Endothelial cell of umbilical vein (primary cell): ENCODE data around the gene ULBP2. TPM values are rescaled to one million over a fixed set of nuclear protein-coding genes. Genes with fewer than 3 reads are reported as not detected.
A peak's percentile ranks its signal among the peaks of the same experiment; 100 is the strongest.

ENCODE experiments used
- BruUV-seq: library from RNA; stranded (reverse); fragments of 400-500 nt; replicated peaks from 2 replicates; lab custom pipeline; 2021; lab: Mats Ljungman, UMichigan
- CTCF ChIA-PET: fragments of 300-600, 350-600 bp; sonication (Branson Sonifier 250); formaldehyde crosslinking; loops from one replicate; lab custom pipeline; 2021; ENCODE audit warnings: antibody characterized with exemption, inconsistent platforms; lab: Charles Lee
- POLR2A ChIA-PET: fragments of 300-600, 350-600 bp; sonication (Branson Sonifier 250); formaldehyde crosslinking; loops from one replicate; lab custom pipeline; 2021; ENCODE audit warnings: antibody characterized with exemption, inconsistent platforms; lab: Charles Lee
- DNase-seq: peaks from one replicate; pipeline ENCODE4 v3.0.0-alpha.2; 2011; ENCODE audit warnings: low read depth, low spot score
- FAIRE-seq: peaks from 2 replicates; lab custom pipeline; 2011; peaks lifted over from hg19 to GRCh38; lab: Jason Lieb, UNC
- H2AFZ ChIP-seq: 2 replicates; pipeline ENCODE4 v1.6.0; 2012; ENCODE audit warnings: low read depth, low read length, control low read depth, inconsistent platforms
- H3K27ac ChIP-seq: 2 replicates; pipeline ENCODE4 v1.5.1; 2011; ENCODE audit warnings: low read depth, mild to moderate bottlenecking, control low read depth, low read length, moderate library complexity; ENCODE audit not compliant: insufficient read depth
- H3K27me3 ChIP-seq, 2 experiments: 2 replicates each; pipeline versions ENCODE4 v1.6.0 to v1.6.1; 2011; ENCODE audit warnings: low read length in 2 of 2, mixed read lengths in 1 of 2; ENCODE audit not compliant: control insufficient read depth in 2 of 2, insufficient read depth in 2 of 2
- H3K36me3 ChIP-seq, 2 experiments: 2 replicates in 1 of 2; 3 replicates in 1 of 2; pipeline ENCODE4 v1.5.1; 2011; ENCODE audit warnings: low read length in 2 of 2, mild to moderate bottlenecking in 1 of 2, moderate library complexity in 1 of 2; ENCODE audit not compliant: control insufficient read depth in 2 of 2, insufficient read depth in 2 of 2; ENCODE audit errors: extremely low read depth in 1 of 2
- H3K4me1 ChIP-seq: 3 replicates; pipeline ENCODE4 v1.5.1; 2011; ENCODE audit warnings: mild to moderate bottlenecking, low read length; ENCODE audit not compliant: control insufficient read depth, insufficient read depth; ENCODE audit errors: extremely low read depth
- H3K4me2 ChIP-seq: 2 replicates; pipeline ENCODE4 v1.6.1; 2011; ENCODE audit warnings: low read length, control low read depth, mixed read lengths; ENCODE audit not compliant: insufficient read depth
- H3K4me3 ChIP-seq, 3 experiments: fragments of 200-600 bp in 1 of 3; sonication (generic), shearing (Covaris generic) in 1 of 3; replicated peaks in 1 of 3; 2 replicates each; pipeline ENCODE4 v1.5.1; 2011 to 2016; ENCODE audit warnings: control low read depth in 3 of 3, low read length in 3 of 3, mild to moderate bottlenecking in 2 of 3, inconsistent platforms in 1 of 3, low read depth in 1 of 3, moderate library complexity in 1 of 3; ENCODE audit not compliant: insufficient read depth in 1 of 3
- H3K79me2 ChIP-seq: 2 replicates; pipeline ENCODE4 v1.6.0; 2012; ENCODE audit warnings: low read length, inconsistent platforms; ENCODE audit not compliant: control insufficient read depth, insufficient read depth
- H3K9ac ChIP-seq: replicated peaks from 2 replicates; pipeline ENCODE3; 2011; ENCODE audit warnings: low read length, control low read depth; ENCODE audit not compliant: insufficient read depth; ENCODE audit errors: extremely low read depth
- H3K9me1 ChIP-seq: replicated peaks from 3 replicates; pipeline ENCODE4 v1.6.0; 2011; ENCODE audit warnings: mild to moderate bottlenecking, low read length; ENCODE audit not compliant: control insufficient read depth, insufficient read depth; ENCODE audit errors: extremely low read depth
- H3K9me3 ChIP-seq: replicated peaks from 2 replicates; pipeline ENCODE4 v1.5.1; 2012; ENCODE audit warnings: low read length, inconsistent platforms; ENCODE audit not compliant: control insufficient read depth, insufficient read depth
- H4K20me1 ChIP-seq: replicated peaks from 2 replicates; pipeline ENCODE3; 2011; ENCODE audit warnings: mild to moderate bottlenecking, low read length; ENCODE audit not compliant: control insufficient read depth, insufficient read depth; ENCODE audit errors: extremely low read depth
- CTCF ChIP-seq, 2 donors: IDR thresholded peaks; 1 replicate in 1 of 2; 2 replicates in 1 of 2; pipeline ENCODE4 v1.5.1; 2011; ENCODE audit warnings: low read length in 2 of 2, mild to moderate bottlenecking in 2 of 2, moderate library complexity in 2 of 2, control low read depth in 1 of 2, inconsistent platforms in 1 of 2, low read depth in 1 of 2; ENCODE audit not compliant: insufficient read depth in 1 of 2; ENCODE audit errors: extremely low read depth in 1 of 2
- FOS ChIP-seq: IDR thresholded peaks from 2 replicates; pipeline ENCODE4 v1.6.1; 2011; ENCODE audit warnings: mild to moderate bottlenecking, low read length, moderate library complexity, borderline replicate concordance; ENCODE audit not compliant: insufficient read depth
- JUN ChIP-seq: IDR thresholded peaks from 2 replicates; pipeline ENCODE4 v1.6.1; 2011; ENCODE audit warnings: borderline replicate concordance, low read depth; ENCODE audit not compliant: insufficient read length, insufficient read depth
- MAX ChIP-seq: IDR thresholded peaks from 2 replicates; pipeline ENCODE4 v1.6.1; 2011; ENCODE audit not compliant: insufficient read depth, insufficient read length
- POLR2A ChIP-seq: IDR thresholded peaks from 2 replicates; pipeline ENCODE4 v1.6.1; 2012; ENCODE audit warnings: low read depth, mild to moderate bottlenecking, control low read depth, low read length
- POLR2AphosphoS5 ChIP-seq: IDR thresholded peaks from 2 replicates; pipeline ENCODE4 v1.6.1; 2012; ENCODE audit warnings: low read depth, mild to moderate bottlenecking, control low read depth, low read length, moderate library complexity; ENCODE audit not compliant: insufficient read depth
- dilution Hi-C: fragments of 300-500 bp; cut with MboI; formaldehyde crosslinking; loops from one replicate; pipeline ENCODE4 v1.15.0; 2019; ENCODE audit warnings: low sequenced_read_pairs; ENCODE audit not compliant: extremely low pct_ligation_motif_present
- intact Hi-C: fragments of 100-400 bp; cut with micrococcal nuclease; formaldehyde crosslinking; loops from one replicate; pipeline ENCODE4 v1.10.0; 2022
- polyA plus RNA-seq, 4 experiments: library from polyadenylated mRNA; depleted of rRNA in 3 of 4; stranded (reverse) in 3 of 4; unstranded in 1 of 4; fragments of >200 nt; gene quantifications; 2 replicates each; pipeline versions ENCODE4 v1.2.1 to v1.2.3, GENCODE V29; 2011 to 2012; ENCODE audit warnings: missing spikeins in 1 of 4
- total RNA-seq: library from RNA; stranded (reverse); gene quantifications from 2 replicates; pipeline ENCODE4 v1.2.3, GENCODE V29; 2021

Gene ULBP2
- total and polyA plus RNA-seq, 2 donors (not counting 3 experiments of a cell fraction or from before 2014, with no cell fraction given), result 7.0 to 22.8 TPM

GRCh38 chr6:149896491-149896890, 45.3 kb upstream of the ULBP2 start:
- dilution Hi-C loops, result no loop called here
- TF ChIP-seq FOS (peak; percentile 38), JUN (no peak)
- intact Hi-C loops, result loop anchor here (2.0 kb wide), 1 partner anchor 32 kb away; the partner anchor contains the start of gene LRP11
- Histone ChIP-seq H3K36me3 (no peaks in the 10 kb centered on the region), H3K27me3 (peaks cover 0 to 2% of the 10 kb centered on the region in 2 experiments), H3K4me2 (no peak overlapping the region), H3K4me3 (no peak overlapping the region), H3K9ac (no peak overlapping the region), H3K9me3 (no peaks in the 10 kb centered on the region), H4K20me1 (no peaks in the 10 kb centered on the region), H3K9me1 (no peaks in the 10 kb centered on the region), H3K27ac (no peak overlapping the region), H2AFZ (no peak overlapping the region), H3K4me1 (peaks cover 17% of the 10 kb centered on the region), H3K79me2 (no peaks in the 10 kb centered on the region)
- ChIA-PET POLR2A (no interaction called here), CTCF (interaction anchor here (0.8 to 1.0 kb wide), 2 partner anchors 10 to 30 kb away, joined by 3 read pairs; no protein-coding TSS in a partner anchor)
- no peak for FAIRE-seq
- DNase-seq, result peak; percentile 18
- no TSS peak for BruUV-seq

DNA sequence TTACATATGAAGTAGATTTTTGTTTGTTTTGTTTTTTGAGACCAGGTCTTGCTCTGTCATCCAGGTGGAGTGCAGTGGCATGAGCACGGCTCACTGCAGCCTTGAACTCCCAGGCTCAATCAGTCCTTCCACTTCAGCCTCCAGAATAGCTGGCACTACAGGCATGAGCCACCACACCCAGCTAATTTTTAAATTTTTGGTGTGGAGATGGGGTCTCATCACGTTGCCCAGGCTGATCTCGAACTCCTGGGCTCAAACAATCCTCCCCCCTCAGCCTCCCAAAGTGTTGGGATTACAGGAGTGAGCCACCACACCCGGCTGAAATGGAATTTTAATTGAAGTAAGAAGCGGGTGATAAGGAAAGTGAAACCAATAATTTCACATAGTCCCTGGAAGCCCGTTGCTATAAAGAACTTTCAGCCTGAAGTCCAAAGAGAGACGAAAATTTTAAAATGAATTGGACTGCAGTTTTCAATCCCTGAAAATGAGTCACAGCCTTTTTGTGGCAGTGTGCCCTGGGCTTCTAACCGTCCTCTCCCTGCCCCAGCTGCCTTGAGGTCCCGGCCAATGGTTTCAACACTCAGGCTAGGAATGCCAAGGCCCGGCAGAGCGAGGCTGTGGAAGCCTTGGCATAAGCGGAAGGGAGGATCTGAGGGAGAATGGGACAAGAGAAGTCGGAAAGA, 44.7 kb upstream of the ULBP2 start:
- CTCF ChIA-PET, result interaction anchor here (0.8 to 1.0 kb wide), 2 partner anchors 9 to 31 kb away, joined by 3 read pairs; no protein-coding TSS in a partner anchor
- no peaks in the 10 kb centered on the region for H3K79me2 ChIP-seq
- no peak overlapping the region for H3K4me2 ChIP-seq
- H2AFZ ChIP-seq, result peak overlapping the region; percentile 8
- H3K9me1 ChIP-seq, result no peaks in the 10 kb centered on the region
- POLR2A ChIA-PET, result no interaction called here
- H3K9ac ChIP-seq, result no peak overlapping the region
- H3K4me1 ChIP-seq, result peaks cover 17% of the 10 kb centered on the region
- peaks cover under 1 to 2% of the 10 kb centered on the region in 2 experiments for H3K27me3 ChIP-seq
- H3K9me3 ChIP-seq, result no peaks in the 10 kb centered on the region
- intact Hi-C loops (loop anchor here (2.0 kb wide), 1 partner anchor 32 kb away; the partner anchor contains the start of gene LRP11), dilution Hi-C loops (no loop called here)
- BruUV-seq, result no TSS peak
- no peaks in the 10 kb centered on the region for H3K36me3 ChIP-seq
- no peak overlapping the region for H3K4me3 ChIP-seq
- no peak for FAIRE-seq
- peak; percentile 11 for DNase-seq
- H4K20me1 ChIP-seq, result no peaks in the 10 kb centered on the region
- no peak for TF ChIP-seq CTCF (IDR thresholded peaks at IDR 0.05; ENCODE audit: extremely low read depth in 1 of 2, insufficient read depth in 1 of 2, low read depth in 1 of 2, low read length in 2 of 2)
- TF ChIP-seq MAX, result no peak
- TF ChIP-seq JUN, result no peak
- TF ChIP-seq POLR2AphosphoS5, result no peak
- no peak for TF ChIP-seq POLR2A
- no peak overlapping the region for H3K27ac ChIP-seq
